ENCODE measurements around the gene LRMDA. TPM values are rescaled to one million over a fixed set of nuclear protein-coding genes. Genes with fewer than 3 reads are reported as not detected.
A peak's percentile ranks its signal among the peaks of the same experiment; 100 is the strongest.

The LRMDA gene
- total RNA-seq, 1 donor from 2014 or later: 0.19 TPM

DNA sequence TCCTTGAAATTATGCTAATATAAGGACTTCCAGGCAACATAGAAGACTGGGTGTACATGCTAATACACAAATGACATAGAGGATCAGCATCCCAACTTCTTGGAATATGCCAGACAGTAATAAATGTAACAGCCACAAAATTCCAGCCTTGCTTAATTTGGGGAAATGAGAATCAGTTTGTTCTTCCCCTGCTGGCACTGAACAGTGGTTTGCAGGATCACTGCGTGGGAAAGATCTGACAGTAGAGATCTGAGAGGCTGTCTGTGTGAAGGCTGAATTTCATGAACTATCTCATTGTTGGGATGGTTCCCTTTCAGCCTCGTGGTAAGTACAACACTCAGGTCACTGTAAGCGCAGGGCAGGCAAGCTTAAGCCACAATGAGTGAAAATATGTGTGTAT is 1078.0 kb downstream of the LRMDA start:
- Mint-ChIP-seq H3K4me3 (ENCODE audit: unreplicated experiment) (no peak overlapping the region), H3K9me3 (ENCODE audit: unreplicated experiment) (peaks cover 26% of the 10 kb centered on the region), H3K36me3 (ENCODE audit: unreplicated experiment) (peaks cover 9% of the 10 kb centered on the region), H3K27me3 (ENCODE audit: unreplicated experiment) (no peaks in the 10 kb centered on the region), H3K4me1 (ENCODE audit: unreplicated experiment) (peaks cover 3% of the 10 kb centered on the region), H3K27ac (ENCODE audit: unreplicated experiment) (no peak overlapping the region)
- no peak for DNase-seq (ENCODE audit: extremely low spot score, unreplicated experiment)
- TF ChIP-seq, protein P1, sequence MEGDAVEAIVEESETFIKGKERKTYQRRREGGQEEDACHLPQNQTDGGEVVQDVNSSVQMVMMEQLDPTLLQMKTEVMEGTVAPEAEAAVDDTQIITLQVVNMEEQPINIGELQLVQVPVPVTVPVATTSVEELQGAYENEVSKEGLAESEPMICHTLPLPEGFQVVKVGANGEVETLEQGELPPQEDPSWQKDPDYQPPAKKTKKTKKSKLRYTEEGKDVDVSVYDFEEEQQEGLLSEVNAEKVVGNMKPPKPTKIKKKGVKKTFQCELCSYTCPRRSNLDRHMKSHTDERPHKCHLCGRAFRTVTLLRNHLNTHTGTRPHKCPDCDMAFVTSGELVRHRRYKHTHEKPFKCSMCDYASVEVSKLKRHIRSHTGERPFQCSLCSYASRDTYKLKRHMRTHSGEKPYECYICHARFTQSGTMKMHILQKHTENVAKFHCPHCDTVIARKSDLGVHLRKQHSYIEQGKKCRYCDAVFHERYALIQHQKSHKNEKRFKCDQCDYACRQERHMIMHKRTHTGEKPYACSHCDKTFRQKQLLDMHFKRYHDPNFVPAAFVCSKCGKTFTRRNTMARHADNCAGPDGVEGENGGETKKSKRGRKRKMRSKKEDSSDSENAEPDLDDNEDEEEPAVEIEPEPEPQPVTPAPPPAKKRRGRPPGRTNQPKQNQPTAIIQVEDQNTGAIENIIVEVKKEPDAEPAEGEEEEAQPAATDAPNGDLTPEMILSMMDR (IDR thresholded peaks at IDR 0.05): no peak

DNA sequence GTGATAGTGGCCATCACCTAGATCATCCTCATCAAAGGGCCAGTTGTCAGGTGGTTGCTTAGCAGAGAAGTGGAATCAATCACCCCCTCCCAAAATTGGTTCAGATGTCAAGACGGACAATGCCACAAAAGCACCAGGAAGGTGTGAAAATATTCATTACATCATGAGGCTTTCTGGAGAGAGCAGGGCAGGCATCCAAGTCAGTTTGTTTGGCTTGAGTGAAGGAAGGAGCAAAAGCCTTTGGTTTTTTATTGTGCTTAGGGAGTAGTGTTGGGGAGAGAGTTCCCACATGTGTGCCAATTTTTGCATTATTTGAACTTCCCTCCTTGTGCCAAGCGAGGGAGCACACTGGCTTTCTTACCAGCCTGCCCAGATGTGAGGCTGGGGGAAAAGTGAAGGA is 1082.9 kb downstream of the LRMDA start:
- no peaks in the 10 kb centered on the region for H3K36me3 Mint-ChIP-seq (ENCODE audit: unreplicated experiment)
- peaks cover 5% of the 10 kb centered on the region for H3K4me1 Mint-ChIP-seq (ENCODE audit: unreplicated experiment)
- H3K9me3 Mint-ChIP-seq (ENCODE audit: unreplicated experiment): no peaks in the 10 kb centered on the region

DNA sequence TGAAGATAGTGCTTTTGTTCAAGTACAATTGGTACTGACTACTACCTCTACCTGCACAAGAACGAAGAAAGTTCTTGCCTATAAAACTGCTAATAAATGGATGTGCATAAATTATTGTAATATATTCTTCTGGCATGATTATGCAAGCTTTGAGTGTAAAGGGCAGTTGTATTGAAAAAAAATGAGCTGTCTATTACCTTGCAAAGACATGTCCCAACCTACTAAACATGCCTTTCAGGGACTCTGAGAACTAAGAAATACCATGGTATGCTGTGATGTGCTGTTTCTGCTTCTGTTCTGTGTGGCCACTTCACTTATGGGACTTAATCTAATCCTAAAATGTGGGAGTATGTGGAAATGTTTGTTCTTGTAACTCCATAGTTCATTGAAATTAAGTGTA is 1083.4 kb downstream of the LRMDA start:
- Mint-ChIP-seq H3K9me3 (ENCODE audit: unreplicated experiment) (no peaks in the 10 kb centered on the region), H3K27me3 (ENCODE audit: unreplicated experiment) (no peaks in the 10 kb centered on the region), H3K4me1 (ENCODE audit: unreplicated experiment) (peaks cover 8% of the 10 kb centered on the region), H3K27ac (ENCODE audit: unreplicated experiment) (no peak overlapping the region), H3K4me3 (ENCODE audit: unreplicated experiment) (no peak overlapping the region), H3K36me3 (ENCODE audit: unreplicated experiment) (no peaks in the 10 kb centered on the region)
- no peak for DNase-seq (ENCODE audit: extremely low spot score, unreplicated experiment)
- TF ChIP-seq, protein P1 (IDR thresholded peaks at IDR 0.05): no peak

More for the DNA sequence above, 1082.9 kb downstream of the LRMDA start:
- no peak for DNase-seq (ENCODE audit: extremely low spot score, unreplicated experiment)
- H3K27me3 Mint-ChIP-seq (ENCODE audit: unreplicated experiment): no peaks in the 10 kb centered on the region
- TF ChIP-seq, protein P1 (IDR thresholded peaks at IDR 0.05): no peak
- no peak overlapping the region for H3K4me3 Mint-ChIP-seq (ENCODE audit: unreplicated experiment)
- H3K27ac Mint-ChIP-seq (ENCODE audit: unreplicated experiment): no peak overlapping the region

DNA sequence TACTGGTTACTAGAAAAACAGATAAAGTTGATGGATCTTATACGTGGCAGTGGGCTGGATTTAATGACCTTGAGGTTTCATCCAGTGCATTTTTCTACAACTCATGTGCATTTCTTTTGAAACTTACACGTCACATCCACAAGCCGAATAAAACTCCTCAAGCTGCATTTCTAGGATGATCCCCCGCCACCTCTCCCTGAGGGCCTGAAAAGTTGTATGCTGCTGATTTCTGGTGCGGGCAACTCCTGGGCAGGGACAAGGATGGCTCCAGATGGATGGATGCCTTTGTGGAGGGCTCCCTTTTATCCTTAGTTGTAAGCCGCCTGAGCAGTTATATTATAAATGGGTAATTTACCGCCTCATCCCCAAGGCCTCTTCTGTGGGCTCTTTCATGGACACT is 1091.1 kb downstream of the LRMDA start:
- H3K4me3 Mint-ChIP-seq (ENCODE audit: unreplicated experiment): no peak overlapping the region
- H3K27me3 Mint-ChIP-seq (ENCODE audit: unreplicated experiment): no peaks in the 10 kb centered on the region
- DNase-seq (ENCODE audit: extremely low spot score, unreplicated experiment): no peak
- H3K36me3 Mint-ChIP-seq (ENCODE audit: unreplicated experiment): no peaks in the 10 kb centered on the region
- no peak overlapping the region for H3K27ac Mint-ChIP-seq (ENCODE audit: unreplicated experiment)
- TF ChIP-seq, protein P1 (IDR thresholded peaks at IDR 0.05): no peak
- H3K4me1 Mint-ChIP-seq (ENCODE audit: unreplicated experiment): peaks cover 42% of the 10 kb centered on the region
- no peaks in the 10 kb centered on the region for H3K9me3 Mint-ChIP-seq (ENCODE audit: unreplicated experiment)

DNA sequence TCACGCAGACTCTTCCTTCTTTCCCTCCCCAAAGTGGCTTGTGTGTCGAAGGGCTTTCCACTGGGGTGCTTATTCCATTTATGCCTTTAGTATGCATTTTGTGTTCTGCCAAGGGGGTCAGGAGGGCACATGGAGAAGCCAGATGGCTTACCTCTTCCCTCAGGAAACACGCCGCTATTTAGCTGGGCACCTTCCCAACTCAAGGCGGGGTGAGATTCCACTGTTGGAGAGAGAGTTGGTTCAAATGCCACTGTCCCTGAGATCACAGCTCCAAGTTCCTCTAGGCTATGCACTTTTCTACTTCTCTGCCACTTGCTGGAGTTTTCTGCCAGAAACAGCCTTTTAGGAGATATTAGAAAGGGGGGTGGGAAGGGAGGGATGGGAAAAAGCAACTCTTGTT is 1091.8 kb downstream of the LRMDA start:
- no peaks in the 10 kb centered on the region for H3K9me3 Mint-ChIP-seq (ENCODE audit: unreplicated experiment)
- TF ChIP-seq, protein P1 (IDR thresholded peaks at IDR 0.05): no peak
- DNase-seq (ENCODE audit: extremely low spot score, unreplicated experiment): no peak
- no peaks in the 10 kb centered on the region for H3K36me3 Mint-ChIP-seq (ENCODE audit: unreplicated experiment)
- no peak overlapping the region for H3K4me3 Mint-ChIP-seq (ENCODE audit: unreplicated experiment)
- peak overlapping the region; percentile 32 for H3K27ac Mint-ChIP-seq (ENCODE audit: unreplicated experiment)
- peaks cover 42% of the 10 kb centered on the region for H3K4me1 Mint-ChIP-seq (ENCODE audit: unreplicated experiment)
- no peaks in the 10 kb centered on the region for H3K27me3 Mint-ChIP-seq (ENCODE audit: unreplicated experiment)
